ENCODE results near the gene PFN1.

DNA sequence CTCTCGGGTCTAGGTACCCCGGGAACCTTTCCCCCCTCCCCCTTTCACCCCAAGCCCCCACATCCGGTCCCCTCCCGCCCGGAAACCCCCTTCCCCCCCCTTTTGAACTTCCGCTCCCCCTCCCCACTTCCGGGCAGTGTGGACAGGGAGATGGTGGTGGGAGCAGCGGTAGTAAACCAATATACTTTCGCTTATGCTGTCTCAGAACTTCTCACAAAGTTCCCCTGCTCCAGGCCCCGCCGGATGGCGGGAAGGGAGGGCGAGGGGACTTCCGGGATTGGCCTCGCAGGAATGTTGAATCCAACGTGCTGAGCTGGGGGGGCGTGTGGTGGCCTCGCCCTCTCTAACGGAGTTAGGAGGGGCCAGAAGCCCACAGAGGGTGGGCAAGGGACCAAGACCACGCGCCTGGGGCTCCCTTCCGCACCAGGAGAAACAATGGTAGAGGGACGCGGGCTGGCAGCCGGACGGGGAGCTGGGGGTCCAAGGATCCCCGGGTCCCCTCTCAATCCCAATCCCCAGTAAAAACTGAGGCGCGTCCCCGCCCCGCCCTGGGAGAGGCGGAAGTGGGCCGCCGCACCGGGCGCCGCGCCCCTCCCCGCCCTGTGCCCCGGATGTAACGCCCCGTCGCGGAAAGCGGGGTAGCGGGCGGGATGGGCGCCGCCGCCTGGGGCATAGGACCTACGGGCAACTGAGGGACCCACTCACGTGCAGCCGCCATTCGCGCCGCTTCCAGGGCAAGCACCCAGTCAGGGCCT, 742 bp downstream of the PFN1 start:
- TF ChIP-seq, protein P1, sequence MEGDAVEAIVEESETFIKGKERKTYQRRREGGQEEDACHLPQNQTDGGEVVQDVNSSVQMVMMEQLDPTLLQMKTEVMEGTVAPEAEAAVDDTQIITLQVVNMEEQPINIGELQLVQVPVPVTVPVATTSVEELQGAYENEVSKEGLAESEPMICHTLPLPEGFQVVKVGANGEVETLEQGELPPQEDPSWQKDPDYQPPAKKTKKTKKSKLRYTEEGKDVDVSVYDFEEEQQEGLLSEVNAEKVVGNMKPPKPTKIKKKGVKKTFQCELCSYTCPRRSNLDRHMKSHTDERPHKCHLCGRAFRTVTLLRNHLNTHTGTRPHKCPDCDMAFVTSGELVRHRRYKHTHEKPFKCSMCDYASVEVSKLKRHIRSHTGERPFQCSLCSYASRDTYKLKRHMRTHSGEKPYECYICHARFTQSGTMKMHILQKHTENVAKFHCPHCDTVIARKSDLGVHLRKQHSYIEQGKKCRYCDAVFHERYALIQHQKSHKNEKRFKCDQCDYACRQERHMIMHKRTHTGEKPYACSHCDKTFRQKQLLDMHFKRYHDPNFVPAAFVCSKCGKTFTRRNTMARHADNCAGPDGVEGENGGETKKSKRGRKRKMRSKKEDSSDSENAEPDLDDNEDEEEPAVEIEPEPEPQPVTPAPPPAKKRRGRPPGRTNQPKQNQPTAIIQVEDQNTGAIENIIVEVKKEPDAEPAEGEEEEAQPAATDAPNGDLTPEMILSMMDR (IDR thresholded peaks at IDR 0.05; ENCODE audit: poor library complexity, severe bottlenecking), result no peak
- TF ChIP-seq EP300 (conservative IDR thresholded peaks at IDR 0.05; ENCODE audit: poor library complexity, severe bottlenecking) (no peak), RAD21 (conservative IDR thresholded peaks at IDR 0.05) (no peak), SMC3 (conservative IDR thresholded peaks at IDR 0.05; ENCODE audit: poor library complexity) (no peak), EZH2 (IDR thresholded peaks at IDR 0.05; ENCODE audit: borderline replicate concordance, insufficient read depth, low read length, poor library complexity, severe bottlenecking) (no peak)
